Activated CD8-positive, alpha-beta memory T cell treated with anti-CD3 and anti-CD28 coated beads for 1 hour (primary cell): ENCODE measurements around the gene LPAR1.
"Not testable (repeated sequence)": the region's sequence is repeated elsewhere in the genome, so short reads cannot be mapped to it uniquely, and the experiment has no call there.

ENCODE experiments used
- DNase-seq, 2 donors: peaks; one replicate each; pipeline ENCODE4 v3.0.0-alpha.2; 2020; ENCODE audit warnings: low read depth in 1 of 2; ENCODE audit errors: extremely low read depth in 1 of 2

LPAR1 gene

DNA sequence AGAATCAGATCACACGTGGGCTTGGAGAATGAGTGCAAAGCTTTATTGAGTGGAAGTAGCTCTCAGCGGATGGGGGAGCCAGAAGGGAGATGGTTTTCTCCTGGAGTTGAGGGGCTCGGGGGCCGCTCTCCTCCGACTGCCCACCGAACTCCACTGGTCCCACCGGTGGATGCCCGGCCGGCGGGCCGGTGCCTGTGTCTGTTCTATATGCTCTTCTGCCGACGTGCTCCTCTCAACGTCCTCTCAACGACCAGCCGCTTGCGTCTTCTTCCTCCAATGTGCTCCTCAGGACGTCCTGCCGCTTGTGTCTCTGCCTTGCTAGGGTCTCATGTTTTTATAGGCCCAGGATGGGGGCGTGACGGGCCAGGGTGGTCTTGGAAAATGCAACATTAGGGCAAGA is 207.8 kb downstream of the LPAR1 start:
- DNase-seq = no peak

DNA sequence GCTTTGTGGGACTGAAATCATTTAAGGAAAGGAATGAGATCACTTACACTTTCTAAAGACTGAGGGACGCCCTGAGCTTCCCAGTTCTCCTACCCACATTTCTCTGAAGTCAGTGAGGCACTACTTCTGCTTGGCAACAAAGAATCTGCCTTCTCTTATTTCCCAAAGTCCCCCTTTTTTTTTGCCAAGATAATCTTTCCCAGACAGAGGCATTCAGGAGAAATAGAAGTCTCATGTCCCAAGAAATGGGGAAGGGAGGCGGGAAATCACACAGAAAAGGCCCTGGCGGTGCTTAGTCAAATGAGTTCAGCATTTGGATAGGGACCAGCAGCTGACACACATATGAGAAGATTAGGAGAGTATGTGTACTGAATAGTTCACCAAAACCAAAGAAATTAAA is 210.0 kb downstream of the LPAR1 start:
- no peak for DNase-seq

DNA sequence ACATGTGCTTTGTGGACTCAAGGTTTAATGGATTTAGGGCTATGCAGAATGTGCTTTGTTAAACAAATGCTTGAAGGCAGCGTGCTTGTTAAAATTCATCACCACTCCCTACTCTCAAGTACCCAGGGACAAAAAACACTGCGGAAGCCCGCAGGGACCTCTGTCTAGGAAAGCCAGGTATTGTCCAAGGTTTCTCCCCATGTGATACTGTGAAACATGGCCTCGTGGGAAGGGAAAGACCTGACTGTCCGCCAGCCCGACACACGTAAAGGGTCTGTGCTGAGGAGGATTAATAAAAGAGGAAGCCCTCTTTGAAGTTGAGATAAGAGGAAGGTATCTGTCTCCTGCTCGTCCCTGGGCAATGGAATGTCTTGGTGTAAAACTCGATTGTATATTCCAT is 211.9 kb downstream of the LPAR1 start:
- not testable (repeated sequence) for DNase-seq

DNA sequence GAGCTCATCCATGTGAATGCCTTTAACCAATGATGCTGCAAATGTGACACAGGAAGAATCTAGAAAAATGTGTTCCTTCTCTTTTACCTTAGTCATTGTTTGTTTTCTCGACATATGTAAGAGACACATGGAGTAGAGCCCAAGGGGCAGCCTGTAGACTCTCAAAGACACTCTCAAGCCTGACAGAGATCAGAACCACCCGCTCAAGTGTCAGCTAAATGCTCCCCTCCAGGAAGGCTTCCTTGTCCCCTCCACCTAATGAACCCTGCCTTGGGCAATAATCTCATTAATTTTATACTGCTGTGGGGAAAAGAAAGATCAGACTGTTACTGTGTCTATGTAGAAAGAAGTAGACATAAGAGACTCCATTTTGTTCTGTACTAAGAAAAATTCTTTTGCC is 212.3 kb downstream of the LPAR1 start:
- no peak for DNase-seq

DNA sequence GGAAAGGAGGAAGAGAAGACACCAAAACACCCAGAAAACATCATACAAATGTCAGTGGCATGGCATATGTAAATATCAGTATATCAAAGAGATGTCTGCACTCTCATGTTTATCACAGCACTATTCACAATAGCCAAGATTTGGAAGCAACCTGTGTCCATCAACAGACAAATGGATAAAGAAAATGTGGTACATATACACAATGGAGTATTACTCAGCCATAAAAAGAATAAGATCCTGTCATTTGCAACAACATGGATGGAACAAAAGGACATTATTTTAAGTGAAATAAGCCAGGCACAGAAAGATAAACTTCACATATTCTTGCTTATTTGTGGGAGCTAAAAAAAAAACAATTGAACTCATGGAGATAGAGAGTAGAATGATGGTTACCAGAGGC is 213.1 kb downstream of the LPAR1 start:
- not testable (repeated sequence) for DNase-seq
